ENCODE measurements around the gene MOB3A. TPM values are rescaled to one million over a fixed set of nuclear protein-coding genes. Genes with fewer than 3 reads are reported as not detected.

Gene MOB3A
- total and polyA plus RNA-seq, 2 of the 13 experiments (the other 11 are each of a cell fraction or from before 2014, with no cell fraction given): 3.5 to 17.8 TPM

GRCh38 chr19:2096480-2097202, 515 bp upstream of the MOB3A start, which contains the start of gene IZUMO4 (continued):
- no peak for TF ChIP-seq ZNF280B (CRISPR knock-in tag; IDR thresholded peaks at IDR 0.05; ENCODE audit: borderline replicate concordance)
- TF ChIP-seq FOXO1 (CRISPR knock-in tag; IDR thresholded peaks at IDR 0.05): no peak; the same call in 1 of the 2 replicates
- TF ChIP-seq ZNF318 (CRISPR knock-in tag; IDR thresholded peaks at IDR 0.05): no peak
- TF ChIP-seq ARID2 (CRISPR knock-in tag; IDR thresholded peaks at IDR 0.05; ENCODE audit: borderline replicate concordance): no peak
- TF ChIP-seq SNAPC2 (CRISPR knock-in tag; IDR thresholded peaks at IDR 0.05): no peak
- no peak for TF ChIP-seq ZNF264 (CRISPR knock-in tag; IDR thresholded peaks at IDR 0.05)
- no peak for TF ChIP-seq ZNF468 (CRISPR knock-in tag; IDR thresholded peaks at IDR 0.05)
- no peak for TF ChIP-seq GTF3A (CRISPR knock-in tag; conservative IDR thresholded peaks at IDR 0.05)
- TF ChIP-seq GPN1 (CRISPR knock-in tag; IDR thresholded peaks at IDR 0.05; ENCODE audit: borderline replicate concordance): no peak
- TF ChIP-seq ZNF597 (CRISPR knock-in tag; IDR thresholded peaks at IDR 0.05): no peak
- peak; percentile 70 for TF ChIP-seq NFYB (CRISPR knock-in tag; IDR thresholded peaks at IDR 0.05)
- no peak for TF ChIP-seq MLX (CRISPR knock-in tag; IDR thresholded peaks at IDR 0.05)
- 0 out of 2 replicates have a peak, but pooled peaks have one; percentile 3 for TF ChIP-seq ZNF362 (CRISPR knock-in tag; IDR thresholded peaks at IDR 0.05; ENCODE audit: borderline replicate concordance)
- no peak for TF ChIP-seq CREB3 (CRISPR knock-in tag; IDR thresholded peaks at IDR 0.05)
- no peak for TF ChIP-seq FOXJ3 (CRISPR knock-in tag; IDR thresholded peaks at IDR 0.05; ENCODE audit: borderline replicate concordance)

Data from HepG2 (cell line).